ENCODE measurements around the gene SCT. TPM values are rescaled to one million over a fixed set of nuclear protein-coding genes. Genes with fewer than 3 reads are reported as not detected.

The SCT gene
- total and polyA plus RNA-seq, 2 experiments from 2014 or later: not detected

- Histone ChIP-seq H3K36me3 (ENCODE audit: low read depth) (peaks cover 7% of the 10 kb centered on the region; the same call in 1 of the 2 replicates), H4K20me1 (ENCODE audit: insufficient read depth) (no peaks in the 10 kb centered on the region), H2AFZ (no peak overlapping the region), H3K9me2 (ENCODE audit: insufficient read depth) (no peaks in the 10 kb centered on the region), H3K9ac (no peak overlapping the region), H3K4me3 (no peak overlapping the region), H3K27me3 (replicated peaks; ENCODE audit: insufficient read depth) (no peaks in the 10 kb centered on the region), H3K9me3 (ENCODE audit: low read depth) (no peaks in the 10 kb centered on the region), H3K79me2 (ENCODE audit: insufficient read depth) (no peaks in the 10 kb centered on the region), H3K4me1 (ENCODE audit: insufficient read depth) (no peaks in the 10 kb centered on the region), H3K4me2 (ENCODE audit: unreplicated experiment) (no peak overlapping the region), H3F3A (ENCODE audit: insufficient read depth) (peaks cover 7% of the 10 kb centered on the region; the same call in 1 of the 2 replicates), H3K27ac (no peak overlapping the region)
- in situ Hi-C loops (cut with MboI): no loop called here
- WGBS, 2 experiments (ENCODE audit: low coverage in 1 of 2, low lambda C conversion rate in 2 of 2, missing lambda C conversion rate in 2 of 2): 84 to 89% methylated on average over 16 to 31 of the region's 36 CpGs
- DNase-seq: no peak
- TF ChIP-seq EZH2phosphoT487 (IDR thresholded peaks at IDR 0.05; ENCODE audit: insufficient read depth, low read depth) (no peak), EZH2 (IDR thresholded peaks at IDR 0.05; ENCODE audit: insufficient read depth, poor library complexity, severe bottlenecking) (no peak)
Observed at GRCh38 chr11:613369-613968, 13.5 kb downstream of the SCT start.

GRCh38 chr11:612961-613300, 14.1 kb downstream of the SCT start:
- Histone ChIP-seq H3K4me1 (ENCODE audit: insufficient read depth) (no peaks in the 10 kb centered on the region), H3K27ac (no peak overlapping the region), H2AFZ (no peak overlapping the region), H3K36me3 (ENCODE audit: low read depth) (peaks cover 7% of the 10 kb centered on the region; the same call in 1 of the 2 replicates), H3K79me2 (ENCODE audit: insufficient read depth) (no peaks in the 10 kb centered on the region), H3F3A (ENCODE audit: insufficient read depth) (peaks cover 7% of the 10 kb centered on the region; the same call in 1 of the 2 replicates), H3K4me3 (no peak overlapping the region), H3K9me3 (ENCODE audit: low read depth) (no peaks in the 10 kb centered on the region), H3K27me3 (replicated peaks; ENCODE audit: insufficient read depth) (no peaks in the 10 kb centered on the region), H3K9ac (no peak overlapping the region), H3K9me2 (ENCODE audit: insufficient read depth) (no peaks in the 10 kb centered on the region), H3K4me2 (ENCODE audit: unreplicated experiment) (no peak overlapping the region), H4K20me1 (ENCODE audit: insufficient read depth) (no peaks in the 10 kb centered on the region)
- TF ChIP-seq EZH2 (IDR thresholded peaks at IDR 0.05; ENCODE audit: insufficient read depth, poor library complexity, severe bottlenecking) (no peak), EZH2phosphoT487 (IDR thresholded peaks at IDR 0.05; ENCODE audit: insufficient read depth, low read depth) (no peak)
- DNase-seq: no peak
- in situ Hi-C loops (cut with MboI): no loop called here
- 97 to 100% methylated on average over 9 to 10 of the region's 10 CpGs for WGBS, 2 experiments (ENCODE audit: low coverage in 1 of 2, low lambda C conversion rate in 2 of 2, missing lambda C conversion rate in 2 of 2)

DNA sequence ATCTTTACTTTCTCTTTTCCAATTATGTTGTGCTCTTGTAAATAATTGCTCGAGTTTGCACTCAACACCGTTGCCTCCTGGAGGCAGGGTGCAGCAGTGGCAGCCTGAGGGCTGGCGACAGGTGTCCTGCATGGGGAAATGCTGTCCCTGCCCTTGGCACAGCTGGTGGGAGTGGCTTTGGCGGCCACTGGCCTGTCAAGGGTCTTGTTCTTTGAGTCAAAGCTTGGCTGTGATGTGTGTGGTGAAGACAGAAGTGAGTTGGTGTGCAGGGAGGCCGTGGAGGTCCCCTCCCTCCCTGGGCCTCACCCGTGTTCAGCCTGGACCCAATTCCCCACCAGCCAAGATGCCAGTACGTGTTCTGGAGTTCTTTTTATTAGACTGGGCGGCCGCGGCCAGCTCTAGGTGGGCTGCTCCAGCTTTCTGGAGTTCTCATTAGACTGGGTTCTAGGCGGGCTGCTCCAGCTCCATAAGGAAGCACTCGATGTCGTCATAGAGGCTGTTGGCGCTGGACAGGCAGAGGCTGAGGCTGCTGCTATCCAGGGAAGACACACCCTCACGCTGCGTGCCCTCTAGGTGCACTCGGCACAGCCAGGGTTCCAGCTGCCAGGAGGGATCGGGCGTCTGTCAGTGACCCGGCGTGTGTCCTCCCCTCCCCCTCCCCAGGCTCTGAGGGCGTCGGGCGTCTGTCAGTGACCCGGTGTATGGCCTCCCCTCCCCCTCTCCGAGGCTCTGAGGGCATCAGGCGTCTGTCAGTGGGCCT, 14.6 kb downstream of the SCT start:
- Histone ChIP-seq H3K79me2 (ENCODE audit: insufficient read depth) (no peaks in the 10 kb centered on the region), H3K27me3 (replicated peaks; ENCODE audit: insufficient read depth) (no peaks in the 10 kb centered on the region), H3K4me1 (ENCODE audit: insufficient read depth) (no peaks in the 10 kb centered on the region), H2AFZ (no peak overlapping the region), H3K4me2 (ENCODE audit: unreplicated experiment) (no peak overlapping the region), H3K36me3 (ENCODE audit: low read depth) (peaks cover 7% of the 10 kb centered on the region; the same call in 1 of the 2 replicates), H4K20me1 (ENCODE audit: insufficient read depth) (no peaks in the 10 kb centered on the region), H3K4me3 (no peak overlapping the region), H3K9me2 (ENCODE audit: insufficient read depth) (no peaks in the 10 kb centered on the region), H3K9ac (no peak overlapping the region), H3F3A (ENCODE audit: insufficient read depth) (peaks cover 7% of the 10 kb centered on the region; the same call in 1 of the 2 replicates), H3K9me3 (ENCODE audit: low read depth) (no peaks in the 10 kb centered on the region), H3K27ac (no peak overlapping the region)
- 79 to 83% methylated on average over 19 to 26 of the region's 27 CpGs for WGBS, 2 experiments (ENCODE audit: low coverage in 1 of 2, low lambda C conversion rate in 2 of 2, missing lambda C conversion rate in 2 of 2)
- TF ChIP-seq EZH2phosphoT487 (IDR thresholded peaks at IDR 0.05; ENCODE audit: insufficient read depth, low read depth) (no peak), EZH2 (IDR thresholded peaks at IDR 0.05; ENCODE audit: insufficient read depth, poor library complexity, severe bottlenecking) (no peak)
- in situ Hi-C loops (cut with MboI): no loop called here
- peak; percentile 54 for DNase-seq

DNA sequence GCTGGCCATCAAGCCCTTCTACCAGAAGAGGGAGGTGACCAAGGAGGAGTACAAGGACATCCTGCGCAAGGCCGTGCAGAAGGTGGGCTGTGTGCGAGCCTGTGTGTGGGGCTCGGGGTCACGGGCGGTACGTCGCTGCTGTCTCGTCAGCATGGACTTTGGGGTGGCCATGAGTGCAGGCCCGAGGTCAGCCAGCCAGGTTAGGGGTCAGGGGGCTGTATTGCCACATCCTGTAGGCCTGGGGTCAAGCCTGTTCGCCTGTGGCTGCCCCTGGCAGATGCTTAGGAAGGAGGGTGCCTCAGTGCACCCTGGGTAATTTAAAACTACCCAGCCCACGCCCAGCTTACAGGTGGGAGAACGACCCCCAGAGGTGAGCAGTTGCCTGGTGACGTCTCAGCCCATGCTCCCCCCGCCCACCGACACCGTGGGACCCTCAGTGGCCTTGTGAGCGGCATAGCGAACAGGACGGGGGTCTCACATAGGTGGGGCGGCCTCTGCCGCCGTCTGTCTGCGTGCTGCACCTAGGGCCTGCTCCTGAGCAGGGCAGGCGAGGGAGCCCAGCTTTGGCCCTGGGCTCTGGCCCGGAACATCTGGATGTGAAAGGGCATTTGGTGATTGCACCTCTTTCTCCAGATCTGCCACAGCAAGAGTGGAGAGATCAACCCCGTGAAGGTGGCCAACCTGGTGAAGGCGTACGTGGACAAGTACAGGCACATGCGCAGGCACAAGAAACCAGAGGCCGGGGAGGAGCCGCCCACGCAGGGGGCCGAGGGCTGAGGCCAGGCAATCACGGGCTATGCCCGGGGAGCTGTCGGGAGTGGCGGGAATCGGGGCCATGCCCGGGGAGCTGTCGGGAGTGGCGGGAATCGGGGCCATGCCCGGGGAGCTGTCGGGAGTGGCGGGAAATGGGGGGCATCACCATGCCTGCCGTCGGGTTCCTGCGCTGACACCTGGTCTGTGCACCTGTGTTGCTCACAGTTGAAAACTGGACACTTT, 15.7 kb downstream of the SCT start:
- H3K4me1 ChIP-seq (ENCODE audit: insufficient read depth): no peaks in the 10 kb centered on the region
- H3K4me3 ChIP-seq: no peak overlapping the region
- H3K79me2 ChIP-seq (ENCODE audit: insufficient read depth): no peaks in the 10 kb centered on the region
- H3K36me3 ChIP-seq (ENCODE audit: low read depth): peaks cover 7% of the 10 kb centered on the region; the same call in 1 of the 2 replicates
- in situ Hi-C loops (cut with MboI): no loop called here
- H4K20me1 ChIP-seq (ENCODE audit: insufficient read depth): no peaks in the 10 kb centered on the region
- H3F3A ChIP-seq (ENCODE audit: insufficient read depth): peaks cover 7% of the 10 kb centered on the region; the same call in 1 of the 2 replicates
- no peak overlapping the region for H3K4me2 ChIP-seq (ENCODE audit: unreplicated experiment)
- H3K9me2 ChIP-seq (ENCODE audit: insufficient read depth): no peaks in the 10 kb centered on the region
- no peaks in the 10 kb centered on the region for H3K9me3 ChIP-seq (ENCODE audit: low read depth)
- H3K27me3 ChIP-seq (replicated peaks; ENCODE audit: insufficient read depth): no peaks in the 10 kb centered on the region
- no peak overlapping the region for H2AFZ ChIP-seq
- DNase-seq: no peak
- H3K9ac ChIP-seq: no peak overlapping the region
- 85 to 88% methylated on average over 42 to 48 of the region's 49 CpGs for WGBS, 2 experiments (ENCODE audit: low coverage in 1 of 2, low lambda C conversion rate in 2 of 2, missing lambda C conversion rate in 2 of 2)
- H3K27ac ChIP-seq: no peak overlapping the region
- TF ChIP-seq EZH2phosphoT487 (IDR thresholded peaks at IDR 0.05; ENCODE audit: insufficient read depth, low read depth) (no peak), EZH2 (IDR thresholded peaks at IDR 0.05; ENCODE audit: insufficient read depth, poor library complexity, severe bottlenecking) (no peak)

All from GM23248 (cell line).